ENCODE results near the gene C19orf25. TPM values are rescaled to one million over a fixed set of nuclear protein-coding genes. Genes with fewer than 3 reads are reported as not detected.
A peak's percentile ranks its signal among the peaks of the same experiment; 100 is the strongest.

Gene C19orf25
- total and polyA plus RNA-seq, 2 of the 13 experiments (the other 11 are each of a cell fraction or from before 2014, with no cell fraction given), result 14.2 to 32.4 TPM

DNA sequence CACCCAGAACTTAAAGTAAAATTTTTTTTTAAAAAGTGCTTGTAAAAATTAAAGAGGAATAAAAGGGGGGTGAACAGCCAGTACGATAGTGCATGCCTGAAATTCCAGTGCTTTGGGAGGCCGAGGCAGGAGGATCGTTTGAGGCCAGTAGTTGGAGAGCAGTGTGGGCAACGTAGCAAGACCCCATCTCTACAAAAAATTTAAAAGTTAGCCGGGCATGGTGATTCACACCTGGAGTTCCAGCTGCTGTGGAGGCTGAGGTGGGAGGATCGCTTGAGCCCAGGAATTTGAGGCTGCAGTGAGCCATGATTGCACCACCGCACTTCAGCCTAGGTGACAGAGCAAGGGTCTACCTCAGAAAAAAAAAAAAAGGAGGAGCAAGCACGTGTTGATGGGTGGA, 26.0 kb upstream of the C19orf25 start:
- intact Hi-C loops (cut with micrococcal nuclease; ENCODE audit: unreplicated experiment) (no loop called here), in situ Hi-C loops (cut with HindIII; ENCODE audit: extremely low pct_ligation_motif_present, low pct_unique_long_range_greater_than_20kb) (no loop called here)
- Histone ChIP-seq H3K4me2 (ENCODE audit: low read depth, low read length) (no peak overlapping the region), H3K27me3 (ENCODE audit: control insufficient read depth in 1 of 2, insufficient read depth in 2 of 2, low read length in 2 of 2) (no peaks in the 10 kb centered on the region), H4K20me1 (ENCODE audit: insufficient read depth, low read length) (no peaks in the 10 kb centered on the region), H3K4me3 (replicated peaks in 1 of 3; ENCODE audit: insufficient read depth in 1 of 3, low read depth in 2 of 3, low read length in 3 of 3) (no peak overlapping the region), H3K9me3 (ENCODE audit: low read length) (no peaks in the 10 kb centered on the region), H3K4me1 (ENCODE audit: insufficient read depth, low read length) (peaks cover 27% of the 10 kb centered on the region), H3K79me2 (ENCODE audit: insufficient read depth, low read length) (no peaks in the 10 kb centered on the region), H3K36me3 (replicated peaks in 1 of 2; ENCODE audit: control insufficient read depth in 1 of 2, insufficient read depth in 2 of 2, low read length in 2 of 2) (no peaks in the 10 kb centered on the region), H3K27ac (ENCODE audit: extremely low read length, insufficient read depth, low read length) (no peak overlapping the region), H2AFZ (ENCODE audit: low read length) (no peak overlapping the region), H3K9ac (ENCODE audit: insufficient read depth, low read depth, low read length) (no peak overlapping the region)
- ATAC-seq (no peak), DNase-seq (ENCODE audit: low spot score) (no peak), FAIRE-seq (no peak)
- BruUV-seq (replicated peaks), result no TSS peak
- WGBS (ENCODE audit: low lambda C conversion rate), result 77% methylated on average over 8 of the region's 8 CpGs
- POLR2A ChIA-PET, result interaction anchor here (0.7 kb wide), 1 partner anchor 238 kb away, joined by 3 read pairs; no protein-coding TSS in a partner anchor
- TF ChIP-seq, protein P1, sequence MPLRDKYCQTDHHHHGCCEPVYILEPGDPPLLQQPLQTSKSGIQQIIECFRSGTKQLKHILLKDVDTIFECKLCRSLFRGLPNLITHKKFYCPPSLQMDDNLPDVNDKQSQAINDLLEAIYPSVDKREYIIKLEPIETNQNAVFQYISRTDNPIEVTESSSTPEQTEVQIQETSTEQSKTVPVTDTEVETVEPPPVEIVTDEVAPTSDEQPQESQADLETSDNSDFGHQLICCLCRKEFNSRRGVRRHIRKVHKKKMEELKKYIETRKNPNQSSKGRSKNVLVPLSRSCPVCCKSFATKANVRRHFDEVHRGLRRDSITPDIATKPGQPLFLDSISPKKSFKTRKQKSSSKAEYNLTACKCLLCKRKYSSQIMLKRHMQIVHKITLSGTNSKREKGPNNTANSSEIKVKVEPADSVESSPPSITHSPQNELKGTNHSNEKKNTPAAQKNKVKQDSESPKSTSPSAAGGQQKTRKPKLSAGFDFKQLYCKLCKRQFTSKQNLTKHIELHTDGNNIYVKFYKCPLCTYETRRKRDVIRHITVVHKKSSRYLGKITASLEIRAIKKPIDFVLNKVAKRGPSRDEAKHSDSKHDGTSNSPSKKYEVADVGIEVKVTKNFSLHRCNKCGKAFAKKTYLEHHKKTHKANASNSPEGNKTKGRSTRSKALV (CRISPR knock-in tag; IDR thresholded peaks at IDR 0.05), result no peak
- TF ChIP-seq ZNF556 (CRISPR knock-in tag; IDR thresholded peaks at IDR 0.05; ENCODE audit: borderline replicate concordance) (no peak), POLR2AphosphoS5 (IDR thresholded peaks at IDR 0.05; ENCODE audit: low read depth, low read length) (no peak), ZNF564 (CRISPR knock-in tag; IDR thresholded peaks at IDR 0.05) (no peak)
- TF ChIP-seq, protein P2, sequence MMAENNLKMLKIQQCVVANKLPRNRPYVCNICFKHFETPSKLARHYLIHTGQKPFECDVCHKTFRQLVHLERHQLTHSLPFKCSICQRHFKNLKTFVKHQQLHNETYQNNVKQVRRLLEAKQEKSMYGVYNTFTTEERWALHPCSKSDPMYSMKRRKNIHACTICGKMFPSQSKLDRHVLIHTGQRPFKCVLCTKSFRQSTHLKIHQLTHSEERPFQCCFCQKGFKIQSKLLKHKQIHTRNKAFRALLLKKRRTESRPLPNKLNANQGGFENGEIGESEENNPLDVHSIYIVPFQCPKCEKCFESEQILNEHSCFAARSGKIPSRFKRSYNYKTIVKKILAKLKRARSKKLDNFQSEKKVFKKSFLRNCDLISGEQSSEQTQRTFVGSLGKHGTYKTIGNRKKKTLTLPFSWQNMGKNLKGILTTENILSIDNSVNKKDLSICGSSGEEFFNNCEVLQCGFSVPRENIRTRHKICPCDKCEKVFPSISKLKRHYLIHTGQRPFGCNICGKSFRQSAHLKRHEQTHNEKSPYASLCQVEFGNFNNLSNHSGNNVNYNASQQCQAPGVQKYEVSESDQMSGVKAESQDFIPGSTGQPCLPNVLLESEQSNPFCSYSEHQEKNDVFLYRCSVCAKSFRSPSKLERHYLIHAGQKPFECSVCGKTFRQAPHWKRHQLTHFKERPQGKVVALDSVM (CRISPR knock-in tag; IDR thresholded peaks at IDR 0.05), result peak; percentile 87
- CTCF ChIA-PET (ENCODE audit: low intra/inter-chr PET ratio, low total read pairs), result no interaction called here
